NCI-H1930 (cell line): ENCODE data around the gene FOXC2.
A peak's percentile ranks its signal among the peaks of the same experiment; 100 is the strongest.

Source experiments
- DNase-seq, 2 experiments: peaks; one replicate each; lab custom pipeline; 2025; lab: John Stamatoyannopoulos, UW

The FOXC2 gene

GRCh38 chr16:86573646-86574508 is 7.2 kb downstream of the FOXC2 start:
- no peak for DNase-seq

GRCh38 chr16:86574646-86575045 is 8.0 kb downstream of the FOXC2 start:
- DNase-seq, result no peak

- DNase-seq, result no peak
Observed at GRCh38 chr16:86575095-86575685, 8.6 kb downstream of the FOXC2 start.

GRCh38 chr16:86575754-86576557 is 9.3 kb downstream of the FOXC2 start:
- DNase-seq, result peak in 1 of 2 experiments; percentile 29

- no peak for DNase-seq
Observed at GRCh38 chr16:86576591-86577313, 10.1 kb downstream of the FOXC2 start.

- no peak for DNase-seq
Observed at GRCh38 chr16:86577314-86577971, 10.8 kb downstream of the FOXC2 start.

- no peak for DNase-seq
Observed at GRCh38 chr16:86578061-86578599, 11.5 kb downstream of the FOXC2 start, which contains the start of gene FOXL1. Gene FOXL1 (plus strand): TSS chr16:86578549. CDS start chr16:86578724, 175 bp downstream.

- no peak for DNase-seq
Observed at GRCh38 chr16:86578611-86579267, 12.1 kb downstream of the FOXC2 start.

- DNase-seq, result no peak
Observed at GRCh38 chr16:86579268-86580062, 12.8 kb downstream of the FOXC2 start.

- no peak for DNase-seq
Observed at GRCh38 chr16:86580063-86580790, 13.6 kb downstream of the FOXC2 start.

- DNase-seq, result no peak
Observed at GRCh38 chr16:86580791-86581170, 14.2 kb downstream of the FOXC2 start.

GRCh38 chr16:86581458-86581857 is 14.8 kb downstream of the FOXC2 start:
- no peak for DNase-seq

GRCh38 chr16:86584071-86584685 is 17.5 kb downstream of the FOXC2 start:
- DNase-seq, result no peak

- no peak for DNase-seq
Observed at GRCh38 chr16:86584726-86585721, 18.4 kb downstream of the FOXC2 start.

GRCh38 chr16:86585821-86586611 is 19.4 kb downstream of the FOXC2 start:
- no peak for DNase-seq

GRCh38 chr16:86587487-86587886 is 20.9 kb downstream of the FOXC2 start:
- no peak for DNase-seq
